Measurements from ENCODE around the gene SERPINB5.

SERPINB5 gene

DNA sequence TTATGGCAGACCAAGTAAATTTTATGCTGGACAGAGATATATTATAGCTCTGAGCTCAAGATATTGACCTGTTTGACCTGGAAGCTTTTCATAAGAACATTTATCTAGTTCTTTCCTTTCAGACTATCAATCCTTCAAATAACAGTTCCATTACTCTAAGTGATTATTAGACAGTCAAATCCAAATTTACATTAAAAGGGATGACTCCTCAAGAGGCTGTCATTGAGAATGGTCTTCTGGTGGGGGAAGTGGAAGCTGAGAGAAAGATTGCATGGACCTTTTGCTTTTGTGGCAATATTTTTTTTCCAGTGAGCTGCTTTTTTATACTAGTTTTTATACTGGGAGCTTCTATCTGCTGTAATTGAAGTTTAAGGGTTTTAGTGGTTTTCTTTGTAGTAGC, 50.5 kb downstream of the SERPINB5 start:
- no peak for DNase-seq (ENCODE audit: low read depth in 2 of 2)

DNA sequence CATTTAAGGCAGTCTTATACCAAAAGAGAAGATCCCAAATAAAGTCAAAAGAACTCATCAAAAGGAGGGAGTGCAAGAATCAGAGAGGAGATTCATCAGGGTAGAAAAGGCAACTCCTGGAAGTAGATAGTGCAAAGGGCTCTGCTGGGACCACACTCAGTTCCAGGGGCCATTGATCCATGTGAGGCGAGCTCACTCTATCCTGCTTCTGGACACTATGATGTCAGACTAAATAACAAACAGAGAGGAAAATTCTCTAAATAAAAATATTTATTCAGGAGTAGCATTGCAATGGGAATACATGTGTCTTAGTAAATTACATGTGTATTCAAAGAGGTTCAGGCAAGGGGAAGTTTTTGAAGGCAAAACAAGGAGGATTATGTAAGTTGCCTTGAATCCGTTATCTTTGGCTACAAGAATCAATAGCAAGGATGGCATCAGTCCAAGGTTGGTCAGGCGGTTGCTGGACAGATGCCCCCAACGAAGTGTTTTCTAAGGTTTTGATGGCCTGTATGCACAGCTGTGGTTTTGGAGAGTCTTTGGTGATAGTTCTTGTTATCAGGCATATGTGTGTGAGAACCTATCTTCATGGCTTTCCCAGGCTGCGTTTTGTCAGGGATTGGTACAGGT, 52.2 kb downstream of the SERPINB5 start:
- no peak for DNase-seq (ENCODE audit: low read depth in 2 of 2)

DNA sequence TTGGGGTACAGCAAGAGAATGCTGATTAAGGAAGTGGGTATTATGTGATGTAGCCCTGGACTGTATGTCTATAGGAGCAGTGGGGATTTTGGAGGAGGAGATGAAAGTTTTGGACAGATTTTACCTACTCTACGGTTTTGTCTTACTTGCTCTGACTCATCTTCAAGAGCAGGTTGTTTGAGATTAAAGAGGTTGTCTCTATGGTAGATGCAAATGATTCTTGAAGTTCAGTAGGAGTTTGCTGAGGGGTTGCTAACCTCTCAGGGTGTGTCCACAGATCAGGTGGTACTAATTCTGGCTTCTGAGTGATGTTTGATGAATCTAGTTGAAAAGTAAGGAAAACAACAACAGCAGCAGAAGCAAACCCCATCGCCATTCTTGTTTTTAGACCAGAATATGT, 55.7 kb downstream of the SERPINB5 start:
- no peak for DNase-seq (ENCODE audit: low read depth in 2 of 2)

DNA sequence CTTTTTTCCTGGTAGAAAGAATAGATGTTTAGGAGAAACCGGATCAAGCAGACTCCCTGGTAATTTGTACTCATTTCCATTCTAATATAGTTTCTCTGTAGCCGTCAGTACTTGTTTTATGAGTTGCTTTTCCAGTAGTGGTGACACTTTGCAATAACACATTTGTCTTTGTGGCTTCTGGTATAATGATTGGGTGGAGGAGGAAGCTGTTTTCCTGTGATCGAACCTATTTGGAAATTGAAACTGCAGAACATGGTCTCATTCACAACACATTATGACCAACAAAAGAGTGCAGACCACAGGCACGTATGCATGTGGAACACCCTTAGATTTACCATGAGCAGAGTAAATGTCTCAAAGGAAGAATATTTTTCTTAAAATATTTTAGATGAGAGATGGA, 57.9 kb downstream of the SERPINB5 start:
- no peak for DNase-seq (ENCODE audit: low read depth in 2 of 2)

DNA sequence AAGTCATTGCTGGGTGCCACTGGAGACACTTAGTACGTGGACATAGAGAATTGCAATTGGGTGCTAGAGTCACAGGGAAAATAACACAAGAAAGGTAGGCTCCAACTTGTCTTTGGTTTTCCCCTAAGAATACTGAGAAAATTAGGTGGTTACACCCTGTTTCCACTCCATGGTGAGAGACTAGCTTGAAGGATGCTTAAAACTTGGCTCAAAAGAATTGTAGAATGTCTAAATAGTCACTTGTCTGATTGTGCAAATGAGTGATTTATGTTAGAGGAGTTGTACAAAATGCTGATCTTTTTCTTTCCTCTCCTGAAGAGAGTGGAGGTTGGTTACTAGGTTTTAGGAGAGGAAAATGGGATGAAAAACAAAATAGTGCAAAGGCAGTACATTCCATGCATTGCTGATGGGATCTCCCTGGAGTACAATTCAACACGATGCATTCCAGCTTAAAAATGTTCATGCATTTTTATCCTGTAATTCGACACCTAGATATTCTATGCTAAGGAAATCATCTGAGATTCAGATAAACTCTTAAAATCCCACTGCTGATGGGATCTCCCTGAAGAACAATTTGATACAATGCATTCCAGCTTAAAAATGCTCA, 63.2 kb downstream of the SERPINB5 start:
- no peak for DNase-seq (ENCODE audit: low read depth in 2 of 2)

DNA sequence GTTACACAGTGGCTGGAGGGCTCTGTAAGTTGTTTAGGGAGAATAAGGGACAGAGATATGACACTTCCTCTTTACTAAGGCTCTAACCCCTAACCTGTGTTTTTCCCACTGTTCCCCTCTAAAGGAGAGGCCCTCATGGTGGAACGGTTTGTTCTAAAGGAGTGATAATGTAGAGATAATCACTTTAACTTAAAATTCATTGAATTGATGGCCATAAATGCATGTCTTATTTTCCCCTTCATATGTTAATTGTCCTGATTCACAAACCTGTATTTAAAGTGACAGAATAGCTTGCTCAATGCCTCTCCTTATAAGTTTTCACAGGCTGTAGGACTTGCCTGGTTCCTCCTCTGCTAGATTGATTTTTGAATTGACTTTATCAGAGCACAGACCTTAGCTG, 65.3 kb downstream of the SERPINB5 start, which contains the start of gene SERPINB12:
Gene SERPINB12 (plus strand): TSS at position 301 of the 400 bp plus-strand sequence. CDS start 13,791 bp downstream, outside the sequence.
- DNase-seq (ENCODE audit: low read depth in 2 of 2) = no peak

DNA sequence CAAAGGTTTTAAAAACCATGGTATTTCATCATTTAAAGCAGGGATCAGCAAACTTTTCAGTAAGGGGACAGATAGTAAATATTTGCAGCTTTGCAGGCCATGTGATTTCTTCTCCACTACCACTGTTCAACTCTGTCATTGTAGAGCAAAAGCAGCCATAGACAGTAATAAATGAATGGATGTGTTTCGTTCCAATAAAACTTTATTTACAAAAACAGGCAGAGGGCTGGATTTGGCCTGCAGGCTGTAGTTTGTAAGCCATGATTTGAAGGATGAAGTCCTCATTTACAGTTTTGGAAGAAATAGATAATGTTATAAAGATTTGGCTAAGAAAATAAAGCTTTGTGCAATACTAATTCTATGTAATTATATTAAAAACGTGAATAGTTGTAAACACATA, 67.3 kb downstream of the SERPINB5 start:
- DNase-seq (ENCODE audit: low read depth in 2 of 2) = no peak

DNA sequence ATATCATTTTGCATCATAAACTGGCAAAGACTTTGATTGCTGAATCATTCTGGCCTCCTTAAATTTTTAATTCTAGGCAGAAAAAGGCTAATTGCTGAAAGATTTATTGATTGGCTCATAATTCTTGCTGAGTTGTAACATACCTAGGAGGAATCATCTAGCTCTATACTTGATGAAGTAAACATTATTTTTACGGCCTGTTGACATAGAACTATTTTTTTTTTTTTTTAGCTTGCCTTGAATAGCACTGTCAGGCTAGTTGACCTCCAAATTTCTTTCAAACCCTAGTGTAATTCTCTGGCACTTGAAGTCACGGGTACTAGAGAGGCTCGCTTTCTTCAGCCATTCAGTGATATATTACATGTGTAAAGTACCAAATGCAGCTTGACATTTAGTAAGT, 68.2 kb downstream of the SERPINB5 start:
- DNase-seq (ENCODE audit: low read depth in 2 of 2) = no peak

DNA sequence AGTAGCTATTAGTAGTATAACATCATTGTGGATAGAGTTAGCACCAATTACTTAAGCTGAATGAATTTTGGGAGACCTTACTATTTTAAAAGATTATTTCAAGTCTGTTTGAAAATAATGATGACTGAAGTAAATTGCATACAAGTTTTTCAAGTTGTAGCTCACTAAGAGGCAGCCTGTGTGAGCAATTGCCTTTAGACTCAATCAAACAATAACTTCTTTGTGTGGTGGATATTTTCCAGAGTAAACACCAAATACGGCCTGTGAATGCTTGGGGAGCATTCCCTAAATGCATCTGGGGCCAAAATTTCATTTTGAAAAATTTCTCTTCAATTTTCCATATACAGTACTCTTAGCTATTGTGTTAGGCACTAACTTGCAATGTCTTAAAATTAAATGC, 73.3 kb downstream of the SERPINB5 start:
- DNase-seq (ENCODE audit: low read depth in 2 of 2) = no peak

DNA sequence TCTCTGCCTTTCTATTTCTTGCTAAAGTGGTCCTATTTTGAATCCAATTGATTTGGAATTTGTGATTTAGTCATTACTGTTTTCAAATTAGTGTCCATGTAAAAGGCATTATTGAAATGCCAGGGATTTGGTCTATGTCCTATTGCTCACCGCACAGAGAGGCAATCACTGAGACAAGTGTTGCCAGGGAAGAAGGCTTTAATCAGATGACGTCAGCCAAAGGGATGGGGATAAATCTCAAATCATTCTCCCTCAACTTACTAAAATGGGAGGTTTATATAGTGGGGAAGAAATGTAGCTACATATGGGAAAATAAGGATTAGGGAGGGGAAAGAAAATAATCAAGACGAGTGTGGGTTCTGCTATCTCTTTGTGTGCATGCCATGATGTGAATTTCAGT, 75.0 kb downstream of the SERPINB5 start:
- DNase-seq (ENCODE audit: low read depth in 2 of 2) = no peak

DNA sequence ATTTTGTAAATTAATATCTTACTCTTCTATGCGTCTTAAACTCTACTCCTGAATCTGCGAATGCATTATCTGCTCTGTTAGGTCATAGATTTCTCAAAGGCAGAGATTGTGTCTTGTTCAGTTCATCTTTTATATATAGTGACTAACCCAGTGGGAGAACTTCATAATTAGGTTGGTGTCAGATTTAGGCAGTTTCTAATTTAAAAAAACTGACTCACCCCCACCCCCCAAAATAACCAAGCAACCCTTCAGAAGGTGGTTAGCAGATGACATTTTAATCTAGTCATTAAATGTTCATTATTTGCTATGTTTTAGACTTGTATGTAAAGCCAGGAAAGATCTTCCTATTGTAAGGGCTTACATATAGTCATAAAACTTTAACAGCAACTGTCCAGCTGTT, 75.8 kb downstream of the SERPINB5 start:
- no peak for DNase-seq (ENCODE audit: low read depth in 2 of 2)

DNA sequence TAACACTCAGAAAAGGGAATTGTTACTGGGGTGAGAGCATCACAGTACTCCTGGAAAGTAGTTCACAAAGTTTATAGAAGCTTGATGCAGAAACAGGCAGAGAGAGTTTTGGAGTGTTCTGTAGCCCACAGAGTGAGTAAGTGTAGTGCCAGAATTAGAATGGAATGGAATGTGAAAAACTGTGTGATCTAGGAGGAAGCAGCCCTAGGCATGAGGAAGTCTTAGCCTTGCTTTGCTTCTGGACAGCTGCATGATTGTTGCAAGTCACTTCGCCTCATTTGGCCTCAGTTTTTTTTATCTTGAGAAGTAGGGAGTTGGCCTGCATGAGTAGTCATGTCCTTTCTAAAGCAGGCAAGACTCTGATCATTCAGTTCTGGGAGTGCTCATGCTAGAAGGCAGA, 76.3 kb downstream of the SERPINB5 start:
- no peak for DNase-seq (ENCODE audit: low read depth in 2 of 2)

All from stimulated activated CD8-positive, alpha-beta memory T cell treated with anti-CD3 and anti-CD28 coated beads, Interleukin-7, amount 100 ng/mL, for 4 hours (primary cell).